ENCODE measurements around the gene SRPX2.

GRCh38 chrX:100652266-100652665, 8.3 kb downstream of the SRPX2 start:
- TF ChIP-seq EZH2 (IDR thresholded peaks at IDR 0.05) (no peak), POLR2AphosphoS5 (IDR thresholded peaks at IDR 0.05; ENCODE audit: borderline replicate concordance, low read depth, low read length) (no peak), FOXP2 (optimal IDR thresholded peaks at IDR 0.05; ENCODE audit: control extremely low read depth, extremely low read length, insufficient read depth) (no peak)

Measured in SK-N-MC (cell line).